ENCODE results near the gene FOXE3. TPM values are rescaled to one million over a fixed set of nuclear protein-coding genes. Genes with fewer than 3 reads are reported as not detected.

The FOXE3 gene
- total and polyA plus RNA-seq, 2 donors (not counting 3 experiments of a cell fraction or from before 2014, with no cell fraction given), result not detected

DNA sequence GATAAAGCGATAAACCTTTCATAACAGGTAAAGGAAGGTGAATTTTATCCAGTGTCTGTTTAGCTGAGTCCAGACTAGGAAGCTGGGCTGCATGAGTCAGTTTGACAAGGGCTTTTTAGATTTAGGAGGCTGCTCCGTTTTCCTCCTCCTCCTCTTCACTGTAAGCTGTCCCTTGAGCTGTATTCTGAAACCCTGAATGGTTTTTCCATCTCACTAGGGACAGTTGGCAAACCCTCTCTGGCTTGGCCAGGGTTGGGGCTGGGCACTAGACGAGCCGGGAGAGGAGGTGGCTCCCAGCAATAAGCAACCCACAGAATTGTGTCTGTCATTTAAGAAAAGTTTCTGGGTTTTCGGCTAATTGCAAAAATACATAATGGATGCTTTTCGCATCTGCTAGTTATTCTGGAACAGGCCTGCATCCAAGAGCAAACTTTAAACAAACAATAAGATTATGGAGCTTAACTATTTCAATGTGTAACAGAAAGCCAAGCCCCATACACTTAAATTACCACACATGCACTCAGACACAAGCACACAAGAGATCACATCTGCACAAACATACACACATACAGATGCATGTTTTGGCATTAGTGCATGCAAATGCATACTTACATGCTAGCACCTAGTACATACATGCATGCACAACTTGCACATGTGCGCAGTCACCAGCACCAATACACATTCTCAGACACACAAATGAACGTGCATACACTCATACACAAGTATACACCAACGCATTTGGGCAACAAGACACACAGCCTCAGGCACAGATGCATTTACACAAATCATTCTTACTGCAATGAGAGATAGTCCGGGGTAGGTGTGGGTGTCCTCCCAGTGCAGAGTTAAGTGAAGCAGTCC lies 27.8 kb upstream of the FOXE3 start:
- Histone ChIP-seq H3K36me3 (ENCODE audit: control insufficient read depth in 2 of 2, extremely low read depth in 1 of 2, insufficient read depth in 2 of 2, low read length in 2 of 2) (no peaks in the 10 kb centered on the region), H3K79me2 (ENCODE audit: control insufficient read depth, insufficient read depth, low read length) (no peaks in the 10 kb centered on the region), H3K9me1 (replicated peaks; ENCODE audit: control insufficient read depth, extremely low read depth, insufficient read depth, low read length) (no peaks in the 10 kb centered on the region), H3K27me3 (ENCODE audit: control insufficient read depth in 2 of 2, insufficient read depth in 2 of 2, low read length in 2 of 2) (peaks cover 0 to 2% of the 10 kb centered on the region in 2 experiments), H3K4me3 (replicated peaks in 1 of 3; ENCODE audit: insufficient read depth in 1 of 3, low read depth in 1 of 3, low read length in 3 of 3) (no peak overlapping the region), H3K4me2 (ENCODE audit: insufficient read depth, low read length) (no peak overlapping the region), H3K9me3 (replicated peaks; ENCODE audit: control insufficient read depth, insufficient read depth, low read length) (no peaks in the 10 kb centered on the region), H2AFZ (ENCODE audit: low read depth, low read length) (no peak overlapping the region), H4K20me1 (replicated peaks; ENCODE audit: control insufficient read depth, extremely low read depth, insufficient read depth, low read length) (no peaks in the 10 kb centered on the region), H3K4me1 (ENCODE audit: control insufficient read depth, extremely low read depth, insufficient read depth, low read length) (no peaks in the 10 kb centered on the region), H3K9ac (replicated peaks; ENCODE audit: extremely low read depth, insufficient read depth, low read length) (no peak overlapping the region), H3K27ac (ENCODE audit: insufficient read depth, low read depth, low read length) (no peak overlapping the region)
- TSS peak; percentile 20 for BruUV-seq (replicated peaks)
- TF ChIP-seq JUN (IDR thresholded peaks at IDR 0.05; ENCODE audit: borderline replicate concordance, insufficient read depth, insufficient read length, low read depth), result no peak
- TF ChIP-seq, protein P1, sequence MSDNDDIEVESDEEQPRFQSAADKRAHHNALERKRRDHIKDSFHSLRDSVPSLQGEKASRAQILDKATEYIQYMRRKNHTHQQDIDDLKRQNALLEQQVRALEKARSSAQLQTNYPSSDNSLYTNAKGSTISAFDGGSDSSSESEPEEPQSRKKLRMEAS (IDR thresholded peaks at IDR 0.05; ENCODE audit: insufficient read depth, insufficient read length), result no peak
- TF ChIP-seq, protein P2, sequence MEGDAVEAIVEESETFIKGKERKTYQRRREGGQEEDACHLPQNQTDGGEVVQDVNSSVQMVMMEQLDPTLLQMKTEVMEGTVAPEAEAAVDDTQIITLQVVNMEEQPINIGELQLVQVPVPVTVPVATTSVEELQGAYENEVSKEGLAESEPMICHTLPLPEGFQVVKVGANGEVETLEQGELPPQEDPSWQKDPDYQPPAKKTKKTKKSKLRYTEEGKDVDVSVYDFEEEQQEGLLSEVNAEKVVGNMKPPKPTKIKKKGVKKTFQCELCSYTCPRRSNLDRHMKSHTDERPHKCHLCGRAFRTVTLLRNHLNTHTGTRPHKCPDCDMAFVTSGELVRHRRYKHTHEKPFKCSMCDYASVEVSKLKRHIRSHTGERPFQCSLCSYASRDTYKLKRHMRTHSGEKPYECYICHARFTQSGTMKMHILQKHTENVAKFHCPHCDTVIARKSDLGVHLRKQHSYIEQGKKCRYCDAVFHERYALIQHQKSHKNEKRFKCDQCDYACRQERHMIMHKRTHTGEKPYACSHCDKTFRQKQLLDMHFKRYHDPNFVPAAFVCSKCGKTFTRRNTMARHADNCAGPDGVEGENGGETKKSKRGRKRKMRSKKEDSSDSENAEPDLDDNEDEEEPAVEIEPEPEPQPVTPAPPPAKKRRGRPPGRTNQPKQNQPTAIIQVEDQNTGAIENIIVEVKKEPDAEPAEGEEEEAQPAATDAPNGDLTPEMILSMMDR (IDR thresholded peaks at IDR 0.05; ENCODE audit: extremely low read depth in 1 of 2, insufficient read depth in 1 of 2, low read depth in 1 of 2, low read length in 2 of 2), result no peak
- TF ChIP-seq GATA2 (IDR thresholded peaks at IDR 0.05; ENCODE audit: insufficient read depth, insufficient read length, low read depth, low read length), result no peak
- TF ChIP-seq POLR2AphosphoS5 (IDR thresholded peaks at IDR 0.05; ENCODE audit: insufficient read depth, low read depth, low read length), result no peak
- no peak for TF ChIP-seq POLR2A (IDR thresholded peaks at IDR 0.05; ENCODE audit: low read depth, low read length)
- no peak for TF ChIP-seq FOS (IDR thresholded peaks at IDR 0.05; ENCODE audit: borderline replicate concordance, insufficient read depth, low read length)
- no peak for TF ChIP-seq MYC (IDR thresholded peaks at IDR 0.05; ENCODE audit: low read depth, low read length)
- no peak for TF ChIP-seq EZH2 (IDR thresholded peaks at IDR 0.05; ENCODE audit: borderline replicate concordance, low read depth, low read length, severe bottlenecking)
- dilution Hi-C loops (cut with MboI; ENCODE audit: extremely low pct_ligation_motif_present, low sequenced_read_pairs), result no loop called here
- intact Hi-C loops (cut with micrococcal nuclease), result loop anchor here (1.0 to 2.0 kb wide), 5 partner anchors 37 to 338 kb away; no protein-coding TSS in a partner anchor
- POLR2A ChIA-PET, result no interaction called here
- CTCF ChIA-PET, result interaction anchor here (0.6 to 7.7 kb wide), 20 partner anchors 8 to 338 kb away, joined by 3 to 148 read pairs (median 4); partner anchors contain the start of genes CMPK1, FOXD2 and PDZK1IP1
- no peak for FAIRE-seq
- peak; percentile 7 for DNase-seq (ENCODE audit: low read depth, low spot score)

Data from endothelial cell of umbilical vein (primary cell).